Bronchial epithelial cell (primary cell): ENCODE data around the gene CGB8. TPM values are rescaled to one million over a fixed set of nuclear protein-coding genes. Genes with fewer than 3 reads are reported as not detected.
"Not testable (repeated sequence)": the region's sequence is repeated elsewhere in the genome, so short reads cannot be mapped to it uniquely, and the experiment has no call there.

Experiments used
- DNase-seq: peaks from one replicate; pipeline ENCODE4 v3.0.0-alpha.2; 2010; ENCODE audit warnings: low read depth
- FAIRE-seq: peaks from 2 replicates; lab custom pipeline; 2011; peaks lifted over from hg19 to GRCh38; lab: Jason Lieb, UNC
- H3K27me3 ChIP-seq: 2 replicates; pipeline ENCODE4 v1.5.1; 2011; ENCODE audit warnings: low read length; ENCODE audit not compliant: control insufficient read depth, insufficient read depth
- H3K36me3 ChIP-seq: 2 replicates; pipeline ENCODE4 v1.5.1; 2011; ENCODE audit warnings: low read length; ENCODE audit not compliant: control insufficient read depth, insufficient read depth
- H3K4me3 ChIP-seq: 2 replicates; pipeline ENCODE4 v1.5.1; 2011; ENCODE audit warnings: mild to moderate bottlenecking, low read depth, low read length, control low read depth
- total RNA-seq: library from RNA; depleted of rRNA; stranded (reverse); fragments of >200 nt; gene quantifications from 2 replicates; pipeline ENCODE4 v1.2.1, GENCODE V29; 2014
- TF ChIP-seq, protein P1 (sequence below): IDR thresholded peaks from 2 replicates; pipeline ENCODE4 v1.5.1; 2011; ENCODE audit warnings: mild to moderate bottlenecking, moderate library complexity, low read length, control low read depth, inconsistent platforms; ENCODE audit not compliant: insufficient read depth, severe bottlenecking

CGB8 gene
- total RNA-seq, 1 donor from 2014 or later: not detected

- peak; percentile 55 for FAIRE-seq
- Histone ChIP-seq H3K4me3 (peak overlapping the region; percentile 57), H3K27me3 (no peaks in the 10 kb centered on the region), H3K36me3 (peaks cover 2% of the 10 kb centered on the region)
- TF ChIP-seq, protein P1, sequence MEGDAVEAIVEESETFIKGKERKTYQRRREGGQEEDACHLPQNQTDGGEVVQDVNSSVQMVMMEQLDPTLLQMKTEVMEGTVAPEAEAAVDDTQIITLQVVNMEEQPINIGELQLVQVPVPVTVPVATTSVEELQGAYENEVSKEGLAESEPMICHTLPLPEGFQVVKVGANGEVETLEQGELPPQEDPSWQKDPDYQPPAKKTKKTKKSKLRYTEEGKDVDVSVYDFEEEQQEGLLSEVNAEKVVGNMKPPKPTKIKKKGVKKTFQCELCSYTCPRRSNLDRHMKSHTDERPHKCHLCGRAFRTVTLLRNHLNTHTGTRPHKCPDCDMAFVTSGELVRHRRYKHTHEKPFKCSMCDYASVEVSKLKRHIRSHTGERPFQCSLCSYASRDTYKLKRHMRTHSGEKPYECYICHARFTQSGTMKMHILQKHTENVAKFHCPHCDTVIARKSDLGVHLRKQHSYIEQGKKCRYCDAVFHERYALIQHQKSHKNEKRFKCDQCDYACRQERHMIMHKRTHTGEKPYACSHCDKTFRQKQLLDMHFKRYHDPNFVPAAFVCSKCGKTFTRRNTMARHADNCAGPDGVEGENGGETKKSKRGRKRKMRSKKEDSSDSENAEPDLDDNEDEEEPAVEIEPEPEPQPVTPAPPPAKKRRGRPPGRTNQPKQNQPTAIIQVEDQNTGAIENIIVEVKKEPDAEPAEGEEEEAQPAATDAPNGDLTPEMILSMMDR: peak; percentile 43
- DNase-seq: peak; percentile 57
Measured at GRCh38 chr19:49056101-49056901, 7.4 kb upstream of the CGB8 start.

DNA sequence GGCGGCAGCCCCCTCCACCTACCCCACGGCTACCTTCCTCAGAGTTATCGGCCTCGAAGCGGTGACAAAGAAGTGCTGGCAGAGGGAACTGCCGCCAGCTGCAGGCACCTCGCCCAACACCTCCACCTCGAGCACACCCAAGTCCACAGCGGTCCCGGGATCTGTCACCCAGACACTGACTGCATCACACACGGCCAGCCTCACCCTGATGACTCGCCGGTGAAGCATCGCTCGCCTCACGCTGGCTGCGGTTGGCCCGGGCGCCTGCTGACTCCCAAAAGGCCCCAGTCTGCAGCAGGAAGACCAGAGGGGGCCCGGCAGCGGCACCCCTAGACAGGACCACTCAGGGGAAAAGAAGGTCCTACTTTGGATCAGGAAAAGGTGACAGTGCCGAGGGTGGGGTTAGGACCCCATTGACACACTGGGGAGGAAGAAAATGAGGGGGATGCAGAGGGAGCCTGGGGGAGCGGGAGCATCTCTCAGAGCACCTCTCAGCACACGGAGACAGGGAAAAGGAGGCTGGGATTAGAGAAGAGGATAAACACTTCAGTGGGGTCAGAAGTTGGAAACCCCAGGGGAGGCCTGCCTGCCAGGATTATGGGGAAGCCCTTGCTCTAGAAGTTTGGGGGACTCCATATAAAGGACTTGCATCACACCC is 1.6 kb upstream of the CGB8 start:
- not testable (repeated sequence) for H3K27me3 ChIP-seq, H3K36me3 ChIP-seq, FAIRE-seq, H3K4me3 ChIP-seq
- DNase-seq: peak; percentile 83

DNA sequence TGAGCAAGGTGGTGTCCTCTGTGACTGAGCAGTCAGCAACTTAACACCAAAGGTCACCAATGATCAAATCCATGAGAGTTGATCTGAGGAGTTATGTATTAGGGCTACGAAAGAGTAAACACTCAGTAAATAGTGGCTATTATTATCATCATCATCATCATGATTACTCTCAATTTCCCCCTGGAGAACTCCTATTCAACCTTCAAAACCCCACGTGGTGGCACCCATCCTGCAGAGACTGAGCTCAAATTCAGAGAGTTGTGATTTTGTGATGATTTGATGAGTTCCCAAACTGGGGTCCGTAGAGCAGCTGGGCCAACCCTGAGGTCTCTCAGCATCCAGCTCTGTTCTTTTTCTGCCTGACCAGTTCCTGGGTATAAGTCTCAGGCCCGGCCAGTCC is 923 bp upstream of the CGB8 start:
- not testable (repeated sequence) for H3K4me3 ChIP-seq, H3K27me3 ChIP-seq, H3K36me3 ChIP-seq, FAIRE-seq, DNase-seq

- H3K27me3 ChIP-seq, FAIRE-seq, DNase-seq, H3K4me3 ChIP-seq, H3K36me3 ChIP-seq: not testable (repeated sequence)
Measured at GRCh38 chr19:49043548-49043947, 5.4 kb downstream of the CGB8 start, which contains the start of gene CGB5. Gene CGB5, plus strand, starts transcription at chr19:49043848. Its CDS starts 362 bp downstream, at chr19:49044210.

DNA sequence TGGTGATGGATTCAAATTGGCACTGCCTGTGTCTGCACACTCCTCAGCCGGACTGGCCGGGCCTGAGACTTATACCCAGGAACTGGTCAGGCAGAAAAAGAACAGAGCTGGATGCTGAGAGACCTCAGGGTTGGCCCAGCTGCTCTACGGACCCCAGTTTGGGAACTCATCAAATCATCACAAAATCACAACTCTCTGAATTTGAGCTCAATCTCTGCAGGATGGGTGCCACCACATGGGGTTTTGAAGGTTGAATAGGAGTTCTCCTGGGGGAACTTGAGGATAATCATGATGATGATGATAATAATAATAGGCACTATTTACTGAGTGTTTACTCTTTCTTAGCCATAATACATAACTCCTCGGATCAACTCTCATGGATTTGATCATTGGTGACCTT is 6.2 kb downstream of the CGB8 start:
- not testable (repeated sequence) for H3K36me3 ChIP-seq, H3K4me3 ChIP-seq, H3K27me3 ChIP-seq, DNase-seq, FAIRE-seq

DNA sequence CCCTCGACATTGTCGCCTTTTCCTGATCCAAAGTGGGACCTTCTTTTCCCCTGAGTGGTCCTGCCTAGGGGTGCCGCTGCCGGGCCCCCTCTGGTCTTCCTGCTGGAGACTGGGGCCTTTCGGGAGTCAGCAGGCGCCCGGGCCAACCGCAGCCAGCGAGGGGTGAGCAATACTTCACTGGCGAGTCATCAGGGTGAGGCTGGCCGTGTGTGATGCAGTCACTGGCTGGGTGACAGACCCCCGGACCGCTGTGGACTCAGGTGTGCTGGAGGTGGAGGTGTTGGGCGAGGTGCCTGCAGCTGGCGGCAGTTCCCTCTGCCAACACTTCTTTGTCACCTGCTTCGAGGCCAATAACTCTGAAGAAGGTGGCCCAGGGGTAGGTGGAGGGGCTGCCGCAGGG is 6.7 kb downstream of the CGB8 start:
- TF ChIP-seq, protein P1: no peak
- no peaks in the 10 kb centered on the region for H3K36me3 ChIP-seq
- no peak overlapping the region for H3K4me3 ChIP-seq
- DNase-seq (peak; percentile 66), FAIRE-seq (no peak)
- no peaks in the 10 kb centered on the region for H3K27me3 ChIP-seq

DNA sequence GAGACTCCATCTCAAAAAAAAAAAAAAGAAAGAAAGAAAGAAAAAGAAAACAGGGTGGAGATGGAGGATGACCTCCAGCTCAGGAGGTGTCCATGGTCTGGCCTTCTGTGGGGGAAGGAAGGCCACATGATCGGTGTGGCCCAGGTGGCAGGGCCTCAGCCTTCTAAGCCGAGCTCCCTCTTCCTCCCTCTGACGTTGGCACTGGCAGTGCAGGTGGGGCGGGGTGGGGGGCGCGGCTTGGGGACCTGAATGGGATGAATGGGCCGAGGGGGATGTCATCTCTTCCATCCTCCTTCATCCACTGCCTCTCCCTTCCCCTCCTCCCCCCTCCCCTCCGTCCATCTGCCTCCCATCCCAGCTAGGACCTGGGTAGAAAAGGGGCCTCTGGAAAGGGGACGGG is 9.2 kb downstream of the CGB8 start:
- not testable (repeated sequence) for FAIRE-seq

DNA sequence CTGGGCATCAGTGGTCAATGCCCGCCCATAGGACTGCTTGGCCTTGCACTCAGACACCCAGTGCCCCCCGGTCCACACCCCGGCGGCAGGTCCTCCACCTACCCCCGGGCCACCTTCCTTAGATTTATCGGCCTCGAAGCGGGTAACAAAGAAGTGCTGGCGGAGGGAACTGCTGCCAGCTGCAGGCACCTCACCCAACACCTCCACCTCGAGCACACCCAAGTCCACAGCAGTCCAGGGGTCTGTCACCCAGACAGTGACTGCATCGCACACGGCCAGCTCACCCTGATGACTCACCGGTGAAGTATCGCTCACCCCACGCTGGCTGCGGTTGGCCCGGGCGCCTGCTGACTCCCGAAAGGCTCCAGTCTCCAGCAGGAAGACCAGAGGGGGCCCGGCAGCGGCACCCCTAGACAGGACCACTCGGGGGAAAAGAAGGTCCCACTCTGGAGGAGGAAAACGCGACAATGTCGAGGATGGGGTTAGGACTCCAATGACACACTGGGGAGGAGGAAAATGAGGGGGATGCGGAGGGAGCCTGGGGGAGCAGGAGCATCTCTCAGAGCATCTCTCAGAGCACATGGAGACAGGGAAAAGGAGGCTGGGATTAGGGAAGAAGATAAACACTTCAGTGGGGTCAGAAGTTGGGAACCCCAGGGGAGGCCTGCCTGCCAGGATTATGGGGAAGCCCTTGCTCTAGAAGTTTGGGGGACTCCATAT is 10.2 kb downstream of the CGB8 start:
- not testable (repeated sequence) for FAIRE-seq, H3K36me3 ChIP-seq, H3K27me3 ChIP-seq, H3K4me3 ChIP-seq
- DNase-seq: peak; percentile 50

More for the DNA sequence above, 9.2 kb downstream of the CGB8 start:
- not testable (repeated sequence) for H3K36me3 ChIP-seq, DNase-seq, H3K27me3 ChIP-seq, H3K4me3 ChIP-seq

DNA sequence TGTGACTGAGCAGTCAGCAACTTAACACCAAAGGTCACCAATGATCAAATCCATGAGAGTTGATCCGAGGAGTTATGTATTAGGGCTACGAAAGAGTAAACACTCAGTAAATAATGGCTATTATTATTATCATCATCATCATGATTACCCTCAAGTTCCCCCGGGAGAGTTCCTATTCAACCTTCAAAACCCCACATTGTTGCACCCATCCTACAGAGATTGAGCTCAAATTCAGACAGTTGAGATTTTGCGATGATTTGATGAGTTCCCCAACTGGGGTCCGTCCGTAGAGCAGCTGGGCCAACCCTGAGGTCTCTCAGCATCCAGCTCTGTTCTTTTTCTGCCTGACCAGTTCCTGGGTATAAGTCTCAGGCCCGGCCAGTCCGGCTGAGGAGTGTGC is 10.8 kb downstream of the CGB8 start:
- not testable (repeated sequence) for H3K4me3 ChIP-seq, H3K36me3 ChIP-seq, FAIRE-seq, H3K27me3 ChIP-seq, DNase-seq
